Nephron (organoid): Measurements from ENCODE around the gene SPTBN2.

Experiments
- H3K27ac Mint-ChIP-seq, 3 experiments: 2 replicates each; pipeline ENCODE4 v1.8.0; 2020; ENCODE audit warnings: mixed read lengths in 3 of 3, mild to moderate bottlenecking in 2 of 3, moderate library complexity in 1 of 3
- H3K27me3 Mint-ChIP-seq: 2 replicates; pipeline ENCODE4 v1.8.0; 2021; ENCODE audit warnings: low read depth, mild to moderate bottlenecking, moderate library complexity, mixed read lengths
- H3K36me3 Mint-ChIP-seq: 2 replicates; pipeline ENCODE4 v1.8.0; 2020; ENCODE audit warnings: low read depth, mixed read lengths
- H3K4me1 Mint-ChIP-seq: 2 replicates; pipeline ENCODE4 v1.8.0; 2020; ENCODE audit warnings: mixed read lengths
- H3K4me3 Mint-ChIP-seq, 3 experiments: 2 replicates each; pipeline ENCODE4 v1.8.0; 2020; ENCODE audit warnings: mild to moderate bottlenecking in 3 of 3, mixed read lengths in 3 of 3, moderate library complexity in 2 of 3
- H3K9me3 Mint-ChIP-seq: 2 replicates; pipeline ENCODE4 v1.8.0; 2020; ENCODE audit warnings: mixed read lengths
- TF ChIP-seq, protein P1 (sequence below), 3 experiments: fragments of 200-600 bp; sonication (generic); IDR thresholded peaks; one replicate each; pipeline ENCODE4 v1.5.0; 2021; ENCODE audit warnings: antibody characterized with exemption in 3 of 3; ENCODE audit not compliant: unreplicated experiment in 3 of 3

The SPTBN2 gene

DNA sequence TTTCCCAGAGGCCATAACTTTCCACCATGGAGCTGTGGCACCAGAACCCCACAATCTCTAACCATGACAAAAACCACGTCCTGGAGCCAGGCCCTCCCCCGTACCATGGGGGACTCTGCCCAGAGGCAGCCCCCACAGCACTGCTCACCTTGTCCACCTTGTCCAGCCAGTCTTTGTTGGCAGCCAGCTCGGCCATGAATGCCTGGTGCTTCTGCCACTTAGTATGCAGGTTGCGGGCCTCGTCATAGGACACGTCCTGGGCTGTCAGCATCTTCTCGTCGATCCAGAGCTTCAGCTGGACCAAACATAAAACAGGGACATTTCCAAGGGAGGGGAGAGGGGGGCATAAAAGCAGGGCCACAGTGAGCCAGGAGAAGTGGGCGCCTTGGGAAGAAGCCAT is 30.5 kb downstream of the SPTBN2 start:
- TF ChIP-seq, protein P1, sequence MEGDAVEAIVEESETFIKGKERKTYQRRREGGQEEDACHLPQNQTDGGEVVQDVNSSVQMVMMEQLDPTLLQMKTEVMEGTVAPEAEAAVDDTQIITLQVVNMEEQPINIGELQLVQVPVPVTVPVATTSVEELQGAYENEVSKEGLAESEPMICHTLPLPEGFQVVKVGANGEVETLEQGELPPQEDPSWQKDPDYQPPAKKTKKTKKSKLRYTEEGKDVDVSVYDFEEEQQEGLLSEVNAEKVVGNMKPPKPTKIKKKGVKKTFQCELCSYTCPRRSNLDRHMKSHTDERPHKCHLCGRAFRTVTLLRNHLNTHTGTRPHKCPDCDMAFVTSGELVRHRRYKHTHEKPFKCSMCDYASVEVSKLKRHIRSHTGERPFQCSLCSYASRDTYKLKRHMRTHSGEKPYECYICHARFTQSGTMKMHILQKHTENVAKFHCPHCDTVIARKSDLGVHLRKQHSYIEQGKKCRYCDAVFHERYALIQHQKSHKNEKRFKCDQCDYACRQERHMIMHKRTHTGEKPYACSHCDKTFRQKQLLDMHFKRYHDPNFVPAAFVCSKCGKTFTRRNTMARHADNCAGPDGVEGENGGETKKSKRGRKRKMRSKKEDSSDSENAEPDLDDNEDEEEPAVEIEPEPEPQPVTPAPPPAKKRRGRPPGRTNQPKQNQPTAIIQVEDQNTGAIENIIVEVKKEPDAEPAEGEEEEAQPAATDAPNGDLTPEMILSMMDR (IDR thresholded peaks at IDR 0.05; ENCODE audit: unreplicated experiment in 3 of 3), result no peak
- Mint-ChIP-seq H3K36me3 (peaks cover 36% of the 10 kb centered on the region), H3K27ac (no peak overlapping the region), H3K9me3 (no peaks in the 10 kb centered on the region), H3K4me3 (no peak overlapping the region), H3K27me3 (no peaks in the 10 kb centered on the region), H3K4me1 (no peaks in the 10 kb centered on the region)

DNA sequence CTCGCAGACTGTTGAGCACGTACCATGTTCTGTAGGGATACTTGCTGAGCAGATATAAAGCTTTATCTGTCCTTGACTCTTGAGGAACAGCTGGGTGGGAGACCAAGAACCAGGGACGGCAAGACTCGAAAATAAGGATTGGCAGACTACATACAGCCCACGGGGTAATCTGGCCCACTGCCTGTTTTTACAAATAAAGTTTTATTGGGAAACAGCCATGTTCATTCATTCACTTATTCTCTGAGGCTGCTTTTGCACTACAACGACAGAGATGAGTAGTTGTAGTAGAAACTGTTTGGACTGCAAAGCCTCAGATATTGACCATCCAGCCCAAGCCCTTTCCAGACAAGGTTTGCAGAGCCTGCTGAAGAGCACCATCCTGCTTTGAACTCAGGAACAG is 31.0 kb downstream of the SPTBN2 start:
- Mint-ChIP-seq H3K4me1 (no peaks in the 10 kb centered on the region), H3K27me3 (no peaks in the 10 kb centered on the region), H3K36me3 (peaks cover 36% of the 10 kb centered on the region), H3K9me3 (no peaks in the 10 kb centered on the region), H3K27ac (no peak overlapping the region), H3K4me3 (no peak overlapping the region)
- TF ChIP-seq, protein P1 (IDR thresholded peaks at IDR 0.05; ENCODE audit: unreplicated experiment in 3 of 3), result no peak

DNA sequence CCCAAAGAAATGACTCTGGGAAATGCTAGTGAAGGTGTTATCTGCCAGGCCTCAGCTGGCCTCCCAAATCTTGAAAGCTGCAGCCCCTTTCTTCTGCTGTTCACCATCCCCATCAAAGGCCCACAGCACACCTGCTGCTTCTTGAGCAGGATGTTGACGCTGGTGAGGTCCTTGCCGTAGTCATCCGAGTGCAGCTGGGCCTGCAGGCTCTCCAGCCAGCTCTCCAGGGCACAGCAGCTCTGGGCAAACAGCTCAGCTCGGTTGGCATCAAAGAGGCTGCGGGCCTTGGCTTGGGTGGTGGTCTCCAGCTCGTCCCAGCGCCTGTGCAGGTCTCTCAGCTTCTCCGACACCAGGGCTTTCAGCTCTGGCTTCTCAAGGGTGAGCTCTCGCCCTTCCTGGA is 32.9 kb downstream of the SPTBN2 start:
- no peaks in the 10 kb centered on the region for H3K27me3 Mint-ChIP-seq
- TF ChIP-seq, protein P1 (IDR thresholded peaks at IDR 0.05; ENCODE audit: unreplicated experiment in 3 of 3), result no peak
- H3K4me3 Mint-ChIP-seq, result no peak overlapping the region
- H3K36me3 Mint-ChIP-seq, result peaks cover 28% of the 10 kb centered on the region
- H3K4me1 Mint-ChIP-seq, result no peaks in the 10 kb centered on the region
- H3K9me3 Mint-ChIP-seq, result no peaks in the 10 kb centered on the region
- no peak overlapping the region for H3K27ac Mint-ChIP-seq

DNA sequence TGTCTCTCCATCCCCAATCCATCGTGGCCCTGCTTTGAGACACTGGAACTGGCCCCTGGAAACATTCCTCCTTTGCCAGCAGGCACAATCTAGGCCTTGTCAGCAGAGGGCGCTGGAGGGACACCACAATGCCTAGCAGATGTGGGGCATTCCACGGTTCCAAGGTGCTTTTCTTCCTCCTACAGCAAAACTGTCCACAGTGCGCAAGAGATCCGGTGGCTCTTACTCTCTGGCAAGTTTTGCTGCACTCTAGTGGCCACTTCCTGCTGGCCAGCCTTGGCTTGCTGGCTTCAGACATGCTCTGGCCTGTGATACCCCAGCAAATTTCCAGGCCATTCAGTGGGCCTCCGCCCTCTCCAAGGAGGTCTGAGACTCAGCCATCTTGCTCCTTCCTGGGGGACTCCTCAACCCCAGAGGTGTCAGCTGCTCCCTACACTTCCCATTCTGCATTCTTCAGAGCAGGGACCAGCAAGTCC is 34.2 kb downstream of the SPTBN2 start:
- Mint-ChIP-seq H3K9me3 (no peaks in the 10 kb centered on the region), H3K4me1 (no peaks in the 10 kb centered on the region), H3K36me3 (peaks cover 20% of the 10 kb centered on the region), H3K27ac (peak overlapping the region in 1 of 3 experiments; percentile 35), H3K27me3 (no peaks in the 10 kb centered on the region), H3K4me3 (no peak overlapping the region)
- TF ChIP-seq, protein P1 (IDR thresholded peaks at IDR 0.05; ENCODE audit: unreplicated experiment in 3 of 3), result peak; percentile 90 to 95 (median 94)

DNA sequence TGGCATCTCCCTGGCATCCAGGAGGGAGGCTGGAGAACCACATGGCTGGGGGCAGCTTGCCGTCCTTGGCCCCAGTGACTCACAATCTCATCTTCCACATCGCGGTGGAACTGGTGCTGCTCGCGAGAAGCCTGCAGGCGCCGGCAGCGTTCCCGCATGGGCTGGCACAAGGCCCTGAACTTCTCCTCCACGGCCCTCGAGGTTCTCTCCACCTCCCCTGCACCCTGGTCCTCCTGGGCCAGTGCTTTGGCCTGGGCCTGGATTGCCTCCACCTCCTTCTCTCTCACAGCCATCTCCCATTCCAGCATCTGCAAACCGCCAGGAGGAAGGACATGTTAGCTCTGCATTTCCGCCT is 35.0 kb downstream of the SPTBN2 start:
- TF ChIP-seq, protein P1 (IDR thresholded peaks at IDR 0.05; ENCODE audit: unreplicated experiment in 3 of 3), result no peak
- H3K4me3 Mint-ChIP-seq, result no peak overlapping the region
- no peaks in the 10 kb centered on the region for H3K4me1 Mint-ChIP-seq
- peaks cover 15% of the 10 kb centered on the region for H3K36me3 Mint-ChIP-seq
- no peak overlapping the region for H3K27ac Mint-ChIP-seq
- no peaks in the 10 kb centered on the region for H3K9me3 Mint-ChIP-seq
- H3K27me3 Mint-ChIP-seq, result no peaks in the 10 kb centered on the region

DNA sequence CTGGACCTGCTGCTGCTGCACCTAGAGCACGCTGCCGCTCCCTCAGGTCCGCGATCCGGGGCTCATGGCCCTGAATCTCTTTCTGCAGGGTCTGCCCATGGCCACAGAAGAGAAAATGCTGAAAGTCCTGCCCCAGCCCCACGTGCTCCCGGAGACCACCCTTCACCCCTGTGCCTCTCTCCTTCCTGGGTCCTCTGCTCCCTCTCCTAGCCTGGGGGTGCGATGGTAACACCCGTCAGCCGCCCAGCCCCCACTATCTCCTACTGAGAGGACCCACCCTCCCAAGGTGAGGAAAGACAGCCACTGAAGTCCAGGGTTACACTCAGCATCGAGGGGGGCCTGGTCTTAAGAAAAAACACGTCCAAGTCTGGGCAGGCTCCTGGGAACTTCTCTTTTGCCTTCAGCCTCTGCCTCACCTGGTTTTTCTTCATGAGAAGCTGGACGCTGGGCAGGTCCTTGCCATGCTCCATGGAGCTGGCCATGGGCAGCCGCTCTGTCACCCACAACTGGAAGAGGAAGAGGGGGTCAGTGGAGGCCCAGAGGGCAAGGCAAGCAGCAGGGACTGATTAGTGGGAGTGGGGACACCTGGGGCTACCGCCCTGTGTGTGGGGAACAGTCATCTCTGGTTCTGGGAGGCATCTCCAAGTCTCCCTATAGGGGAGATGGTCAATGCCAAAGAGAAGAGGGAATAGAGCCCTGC is 35.5 kb downstream of the SPTBN2 start:
- Mint-ChIP-seq H3K4me1 (no peaks in the 10 kb centered on the region), H3K27me3 (no peaks in the 10 kb centered on the region), H3K27ac (no peak overlapping the region), H3K9me3 (no peaks in the 10 kb centered on the region), H3K4me3 (no peak overlapping the region), H3K36me3 (peaks cover 11% of the 10 kb centered on the region)
- TF ChIP-seq, protein P1 (IDR thresholded peaks at IDR 0.05; ENCODE audit: unreplicated experiment in 3 of 3), result no peak
